AG20443 (cell line): Measurements from ENCODE around the gene ZC3H12A.
A peak's percentile ranks its signal among the peaks of the same experiment; 100 is the strongest.

Experiments used
- DNase-seq: peaks from one replicate; pipeline ENCODE4 v3.0.0; 2012; ENCODE audit warnings: low spot score, mixed read lengths

ZC3H12A gene

DNA sequence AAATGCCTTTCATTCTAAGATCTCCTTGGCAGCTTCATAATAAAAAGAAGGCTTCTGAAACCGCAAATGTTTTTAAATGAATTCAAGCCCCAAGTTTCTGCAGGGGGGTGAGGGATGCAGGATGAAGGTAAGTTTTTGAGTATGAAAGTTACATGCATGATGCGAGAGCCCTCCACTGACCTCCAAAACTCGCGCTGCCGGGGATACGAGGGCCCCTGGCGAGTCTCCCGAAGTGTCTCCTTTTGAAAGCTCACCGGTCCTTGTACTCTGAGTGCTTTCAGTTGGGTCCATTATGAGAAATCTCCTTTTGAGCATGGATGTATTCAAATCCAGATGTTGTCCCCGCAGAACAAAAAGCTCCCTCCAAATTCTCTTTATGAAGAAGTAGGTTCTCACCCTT is 18.9 kb upstream of the ZC3H12A start:
- DNase-seq = no peak

GRCh38 chr1:37456614-37457013 is 17.8 kb upstream of the ZC3H12A start:
- DNase-seq = no peak

DNA sequence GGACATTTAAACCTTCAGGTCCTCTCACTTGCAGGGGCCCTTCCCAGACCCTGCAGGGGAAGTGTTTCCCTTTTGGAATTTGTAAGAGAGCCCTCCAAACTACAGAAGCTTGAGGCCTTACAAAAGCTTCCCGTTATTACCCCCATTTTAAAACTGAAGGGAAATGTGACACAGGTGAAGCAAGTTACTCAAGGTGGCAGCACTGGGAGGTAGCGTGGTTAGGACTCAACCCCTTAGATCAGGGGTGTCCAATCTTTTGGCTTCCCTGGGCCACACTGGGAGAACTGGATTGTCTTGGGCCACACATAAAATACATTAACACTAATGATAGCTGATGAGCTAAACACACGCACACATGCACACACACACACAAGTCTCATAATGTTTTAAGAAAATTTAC is 15.8 kb upstream of the ZC3H12A start:
- no peak for DNase-seq

DNA sequence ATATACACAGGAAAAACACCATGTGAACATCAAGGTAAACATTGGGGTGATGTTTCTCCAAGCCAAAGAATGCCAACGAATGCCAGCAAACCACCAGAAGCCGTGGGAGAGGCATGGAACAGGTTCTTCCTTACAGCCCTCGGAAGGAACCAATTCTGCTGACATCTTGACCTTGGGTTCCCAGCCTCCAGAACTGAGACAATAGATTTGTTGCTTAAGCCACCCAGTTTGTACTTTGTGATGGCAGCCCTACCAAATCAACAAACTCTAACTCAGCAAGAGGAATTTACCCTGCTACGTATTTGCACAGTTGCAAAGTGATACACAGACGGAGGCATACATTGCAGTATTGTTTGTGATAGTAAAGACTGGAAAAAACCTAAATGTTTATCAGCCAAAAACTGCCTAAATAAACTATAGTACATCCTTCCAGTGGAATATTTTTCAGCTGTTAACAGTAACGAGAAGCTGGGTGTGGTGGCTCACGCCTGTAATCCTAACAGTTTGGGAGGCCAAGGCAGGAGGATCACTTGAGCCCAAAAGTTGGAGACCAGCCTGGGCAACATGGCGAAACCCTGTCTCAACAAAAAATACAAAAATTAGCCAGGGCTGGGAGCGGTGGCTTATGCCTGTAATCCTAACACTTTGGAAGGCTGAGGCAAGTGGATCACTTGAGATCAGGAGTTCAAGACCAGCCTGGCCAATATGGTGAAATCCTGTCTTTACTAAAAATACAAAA is 12.5 kb upstream of the ZC3H12A start:
- no peak for DNase-seq

DNA sequence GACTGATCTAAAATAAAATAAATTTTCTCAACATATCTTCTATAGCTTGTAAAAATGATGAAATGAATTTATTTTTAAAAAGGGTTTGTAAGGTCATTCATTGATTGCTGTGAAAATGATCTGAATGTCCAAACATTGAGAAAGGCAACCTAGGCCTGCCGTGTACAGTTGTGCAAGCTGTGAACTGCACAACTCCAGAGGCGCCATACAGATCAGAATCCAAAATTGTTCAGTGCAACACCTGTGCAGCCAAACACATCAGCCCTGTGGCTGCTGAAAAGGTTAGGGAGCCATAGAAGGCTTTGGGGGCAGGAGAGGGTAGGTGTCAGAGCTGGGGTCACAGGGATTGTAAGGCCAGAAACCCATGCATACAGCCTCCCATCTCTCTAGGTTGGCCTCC is 9.9 kb upstream of the ZC3H12A start:
- DNase-seq = no peak

DNA sequence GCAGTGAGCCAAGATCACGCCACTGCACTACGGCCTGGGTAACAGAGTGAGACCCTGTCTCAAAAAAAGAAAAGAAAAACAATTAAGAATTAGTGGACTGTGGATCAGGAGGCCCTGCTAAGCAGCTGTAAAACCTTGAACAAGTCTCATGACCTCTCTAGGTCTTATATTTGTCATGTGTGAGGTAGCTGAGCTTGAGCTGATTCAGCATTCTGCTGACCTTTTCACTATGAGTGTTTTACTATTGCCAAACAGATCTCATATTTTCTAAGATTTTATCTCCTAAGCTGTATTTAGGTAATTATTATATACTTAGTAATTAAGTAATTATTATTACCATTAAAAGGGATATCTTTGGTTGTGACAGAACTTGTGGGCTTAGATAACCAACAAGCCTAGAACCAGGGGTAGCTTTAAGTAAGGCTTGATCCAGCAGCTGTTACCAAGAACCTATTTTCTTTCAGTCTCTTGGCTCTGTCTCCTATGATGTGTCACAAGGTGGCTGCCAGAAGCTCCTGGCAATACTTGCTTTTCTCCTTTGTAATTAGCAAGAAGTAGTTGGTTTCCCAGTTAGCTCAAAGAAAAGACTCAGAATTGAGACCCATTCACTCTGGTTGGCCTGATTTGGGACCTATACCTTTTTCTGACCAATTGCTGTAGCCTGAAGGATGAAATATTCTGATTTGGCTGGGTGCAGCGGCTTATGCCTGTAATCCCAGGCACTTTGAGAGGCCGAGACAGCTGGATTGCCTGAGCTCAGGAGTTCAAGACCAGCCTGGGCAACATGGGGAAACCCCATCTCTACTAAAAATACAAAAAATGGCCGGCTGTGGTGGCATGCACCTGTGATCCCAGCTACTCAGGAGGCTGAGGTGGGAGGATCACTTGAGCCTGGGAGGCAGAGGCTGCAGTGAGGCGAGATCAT is 8.5 kb upstream of the ZC3H12A start:
- DNase-seq = peak; percentile 57

DNA sequence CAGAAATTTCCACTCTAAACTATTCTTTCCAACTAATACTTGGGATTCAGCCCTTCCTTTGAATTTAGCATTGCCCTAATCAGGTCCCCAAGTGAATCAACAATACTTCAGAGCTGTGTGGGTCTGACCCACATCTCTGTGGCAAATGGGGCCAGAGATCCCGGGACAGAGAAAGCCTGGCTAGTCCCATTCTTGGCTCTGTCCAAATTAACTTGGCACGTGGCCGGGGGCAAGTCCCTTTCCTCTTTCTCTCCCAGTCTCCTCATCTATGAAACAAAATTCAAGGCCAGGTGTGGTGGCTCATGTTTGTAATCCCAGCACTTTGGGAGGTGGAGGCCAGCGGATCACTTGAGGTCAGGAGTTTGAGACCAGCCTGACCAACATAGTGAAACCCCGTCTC is 6.3 kb upstream of the ZC3H12A start:
- no peak for DNase-seq

GRCh38 chr1:37469386-37469785 is 5.0 kb upstream of the ZC3H12A start:
- no peak for DNase-seq

- DNase-seq = peak; percentile 95
Measured at GRCh38 chr1:37471345-37472231, 2.8 kb upstream of the ZC3H12A start.

DNA sequence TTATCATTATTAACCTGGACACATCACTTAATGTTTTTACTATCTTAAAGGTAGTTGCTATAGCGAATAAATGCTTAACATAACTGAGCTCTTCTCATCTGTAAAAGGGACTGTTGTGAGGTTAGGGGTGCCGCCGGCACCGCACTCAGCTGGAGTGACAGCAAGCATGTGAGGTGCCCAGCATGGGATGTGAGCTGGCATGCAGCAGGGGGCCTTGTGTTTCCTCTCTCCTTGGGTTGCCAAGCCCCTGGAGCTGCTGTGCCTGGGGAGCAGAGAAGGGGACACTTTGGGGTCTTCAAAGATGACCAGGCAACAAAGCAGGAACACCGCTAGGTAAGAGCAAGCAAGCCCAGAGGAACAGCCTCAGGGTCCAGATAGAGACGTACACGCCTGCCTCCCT is 2.1 kb upstream of the ZC3H12A start:
- no peak for DNase-seq

DNA sequence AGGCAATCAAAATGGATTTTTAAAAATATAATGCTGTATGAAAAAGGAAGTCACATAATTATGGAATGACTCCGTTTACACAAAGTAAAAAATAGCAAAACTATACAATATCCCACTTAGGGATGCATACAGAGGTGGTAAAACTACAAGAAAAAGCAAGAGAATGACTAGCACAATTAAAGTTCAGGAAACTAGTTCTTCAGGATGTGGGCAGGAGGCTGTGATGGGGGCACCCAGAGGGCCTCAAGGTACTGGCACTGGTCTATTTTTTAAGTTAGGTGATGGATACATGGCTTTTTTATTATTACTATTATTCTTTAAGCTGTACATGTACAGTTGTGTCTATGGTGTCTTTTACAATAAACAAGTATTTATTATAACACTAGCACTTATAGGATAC is 1.4 kb upstream of the ZC3H12A start:
- no peak for DNase-seq

DNA sequence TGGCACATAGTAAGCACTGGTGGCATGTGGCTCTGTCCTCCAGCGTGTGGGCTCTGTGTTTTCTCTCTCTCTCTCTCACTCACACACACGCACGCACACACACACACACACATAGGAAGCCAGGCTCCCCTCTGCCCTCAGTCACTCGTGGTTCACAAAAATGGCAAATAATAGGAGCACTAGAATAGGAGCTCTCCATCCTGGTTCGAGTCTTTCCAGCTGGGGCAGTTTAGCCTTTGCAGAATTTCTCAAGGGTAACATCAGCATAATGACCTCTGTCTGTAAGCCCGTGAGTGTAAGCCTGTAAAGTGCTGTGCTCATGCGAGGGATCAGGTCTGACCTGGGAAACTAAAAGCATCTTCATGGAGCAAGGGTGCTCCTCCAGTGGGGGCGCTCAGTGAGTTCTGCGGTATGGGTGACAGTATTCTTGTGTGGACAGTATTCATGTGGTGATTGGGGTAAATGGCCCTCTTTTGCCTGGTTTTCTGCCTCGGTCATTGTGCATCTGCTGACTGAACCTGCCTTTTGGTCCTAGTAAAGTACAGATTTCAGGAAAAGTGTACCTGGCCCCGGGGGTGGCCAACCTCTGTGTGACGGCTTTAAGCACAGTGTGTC is 842 bp upstream of the ZC3H12A start:
- DNase-seq = peak; percentile 21

GRCh38 chr1:37474697-37475379 is 458 bp downstream of the ZC3H12A start:
- peak; percentile 56 for DNase-seq

GRCh38 chr1:37475380-37476086 is 1.2 kb downstream of the ZC3H12A start:
- no peak for DNase-seq

GRCh38 chr1:37476087-37476452 is 1.7 kb downstream of the ZC3H12A start:
- DNase-seq = no peak

GRCh38 chr1:37476460-37477197 is 2.2 kb downstream of the ZC3H12A start:
- peak; percentile 81 for DNase-seq

DNA sequence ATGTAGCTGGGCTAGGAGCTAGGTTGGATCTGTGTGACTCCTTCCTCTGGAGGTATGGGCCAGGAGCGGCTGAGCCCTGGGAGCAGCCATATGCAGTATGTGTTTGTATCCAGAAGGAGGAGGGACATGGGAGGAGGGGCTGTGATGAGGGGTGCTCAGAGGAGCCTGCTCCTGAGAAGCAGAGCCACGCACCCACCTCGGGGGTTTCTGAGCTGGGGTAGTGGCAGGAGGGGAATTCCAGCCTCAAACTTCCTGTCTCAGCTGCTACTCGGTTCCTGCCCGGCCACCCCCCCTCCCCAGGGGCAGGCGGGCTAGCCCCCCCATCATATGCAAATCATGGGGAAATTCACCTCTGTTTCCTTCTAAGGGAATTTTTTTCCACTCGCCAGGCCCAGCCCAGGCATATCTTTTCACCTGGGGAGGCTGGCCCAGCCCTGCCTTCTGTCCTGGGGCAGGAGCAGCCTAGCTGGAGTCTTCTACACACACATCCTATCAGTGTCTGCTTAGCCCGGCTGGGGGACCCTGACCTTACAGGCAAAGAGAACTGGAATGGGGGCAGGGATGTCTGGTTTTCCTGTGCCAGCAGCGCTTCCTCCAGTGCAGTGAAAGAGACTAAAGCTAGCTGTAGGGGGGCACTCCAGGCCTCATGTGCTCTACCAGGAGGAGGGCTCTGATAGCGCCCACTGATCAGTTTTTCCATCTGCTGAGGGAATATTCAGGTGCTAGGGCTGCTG is 3.0 kb downstream of the ZC3H12A start:
- DNase-seq = no peak

DNA sequence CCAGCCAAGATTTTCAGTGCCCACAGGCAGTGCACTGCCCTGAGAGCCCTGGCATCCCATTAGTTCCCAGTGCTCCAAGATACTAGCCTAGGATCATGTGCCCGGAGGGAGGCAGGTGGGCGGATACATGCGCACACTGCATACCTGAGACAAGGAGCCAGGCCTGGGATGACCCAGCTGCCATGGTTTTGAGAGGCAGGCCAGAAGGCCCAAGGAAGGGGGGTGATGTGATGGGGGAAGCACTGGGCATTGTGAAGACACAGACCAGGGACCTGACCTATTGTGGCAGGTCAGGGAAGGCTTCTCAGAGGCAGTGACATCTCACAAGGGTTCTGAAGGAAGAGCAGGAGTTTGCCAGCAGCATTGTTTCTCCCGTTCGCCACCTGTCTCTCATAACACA is 3.6 kb downstream of the ZC3H12A start:
- no peak for DNase-seq

DNA sequence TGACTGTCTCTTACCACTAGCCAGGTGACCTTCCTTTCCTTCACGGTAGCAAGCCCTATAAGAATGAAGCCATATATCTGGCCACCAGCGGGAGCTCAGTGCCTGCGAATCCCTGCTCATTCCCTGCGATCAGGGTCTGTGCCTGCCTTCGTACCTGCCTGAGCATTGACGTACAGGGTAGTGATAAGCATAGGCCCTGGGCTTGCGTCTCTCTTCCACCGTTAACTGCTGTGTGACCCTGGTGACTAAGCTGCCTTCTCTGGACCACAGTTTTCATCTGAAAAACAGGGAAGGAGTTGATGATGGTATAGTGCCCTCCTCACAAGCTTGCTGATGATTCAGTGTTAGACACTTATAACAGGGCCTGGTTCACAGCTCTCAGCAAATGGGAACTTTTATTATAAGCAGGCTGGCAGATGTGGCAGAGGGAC is 4.1 kb downstream of the ZC3H12A start:
- peak; percentile 50 for DNase-seq
